ENCODE results near the gene PPP1CB. TPM values are rescaled to one million over a fixed set of nuclear protein-coding genes. Genes with fewer than 3 reads are reported as not detected.

Gene PPP1CB
- total and polyA plus RNA-seq, 4 donors, result 85.7 to 309 (median 181) TPM

DNA sequence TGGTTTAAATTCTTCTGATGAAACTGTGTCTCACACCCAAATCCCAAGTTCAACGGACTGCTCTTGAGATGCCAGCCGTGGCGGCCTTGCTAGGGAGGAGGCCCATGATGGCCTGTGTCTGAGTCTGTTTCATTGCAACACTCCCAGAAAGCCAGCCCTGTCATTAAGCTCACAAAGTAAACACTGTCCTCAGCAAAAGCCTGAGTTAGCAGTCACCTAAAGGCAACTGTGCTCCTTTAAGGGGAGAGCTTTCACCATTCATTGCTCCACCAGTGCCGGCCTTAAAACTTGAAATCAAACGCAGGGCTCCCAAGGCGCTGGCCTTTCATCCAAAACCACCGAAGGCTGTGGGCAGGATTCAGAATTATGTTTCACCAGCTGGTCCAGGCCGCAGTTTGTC, 42.5 kb upstream of the PPP1CB start:
- Histone ChIP-seq H3K9me3 (ENCODE audit: control insufficient read depth in 4 of 4, insufficient read depth in 3 of 4, low read length in 3 of 4) (peaks cover 0 to 3% (median 1%) of the 10 kb centered on the region in 4 donors), H3K36me3 (ENCODE audit: control insufficient read depth in 4 of 4, insufficient read depth in 4 of 4, low read length in 4 of 4) (no peaks in the 10 kb centered on the region), H3K4me3 (no peak overlapping the region), H3K4me1 (ENCODE audit: control insufficient read depth in 5 of 5, insufficient read depth in 5 of 5, low read length in 5 of 5) (peaks cover 0 to 17% (median 3%) of the 10 kb centered on the region in 5 donors), H3K9ac (ENCODE audit: insufficient read depth in 1 of 2, low read length in 2 of 2) (peak overlapping the region in 1 of 2 donors; percentile 47), H3K27ac (ENCODE audit: low read depth in 1 of 2, low read length in 1 of 2) (peak overlapping the region in 1 of 2 donors; percentile 27), H3K27me3 (ENCODE audit: control insufficient read depth in 3 of 3, insufficient read depth in 3 of 3, low read length in 2 of 3) (no peaks in the 10 kb centered on the region)
- DNase-seq, result peak; percentile 51 to 77 (median 71)
- peak; percentile 82 for ATAC-seq (ENCODE audit: insufficient read depth, low FRiP score)
- WGBS, 2 donors, result 68 to 80% methylated on average over 8 of the region's 8 CpGs
- TF ChIP-seq, protein P1, sequence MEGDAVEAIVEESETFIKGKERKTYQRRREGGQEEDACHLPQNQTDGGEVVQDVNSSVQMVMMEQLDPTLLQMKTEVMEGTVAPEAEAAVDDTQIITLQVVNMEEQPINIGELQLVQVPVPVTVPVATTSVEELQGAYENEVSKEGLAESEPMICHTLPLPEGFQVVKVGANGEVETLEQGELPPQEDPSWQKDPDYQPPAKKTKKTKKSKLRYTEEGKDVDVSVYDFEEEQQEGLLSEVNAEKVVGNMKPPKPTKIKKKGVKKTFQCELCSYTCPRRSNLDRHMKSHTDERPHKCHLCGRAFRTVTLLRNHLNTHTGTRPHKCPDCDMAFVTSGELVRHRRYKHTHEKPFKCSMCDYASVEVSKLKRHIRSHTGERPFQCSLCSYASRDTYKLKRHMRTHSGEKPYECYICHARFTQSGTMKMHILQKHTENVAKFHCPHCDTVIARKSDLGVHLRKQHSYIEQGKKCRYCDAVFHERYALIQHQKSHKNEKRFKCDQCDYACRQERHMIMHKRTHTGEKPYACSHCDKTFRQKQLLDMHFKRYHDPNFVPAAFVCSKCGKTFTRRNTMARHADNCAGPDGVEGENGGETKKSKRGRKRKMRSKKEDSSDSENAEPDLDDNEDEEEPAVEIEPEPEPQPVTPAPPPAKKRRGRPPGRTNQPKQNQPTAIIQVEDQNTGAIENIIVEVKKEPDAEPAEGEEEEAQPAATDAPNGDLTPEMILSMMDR (IDR thresholded peaks at IDR 0.05; ENCODE audit: control extremely low read depth, extremely low read depth), result no peak

DNA sequence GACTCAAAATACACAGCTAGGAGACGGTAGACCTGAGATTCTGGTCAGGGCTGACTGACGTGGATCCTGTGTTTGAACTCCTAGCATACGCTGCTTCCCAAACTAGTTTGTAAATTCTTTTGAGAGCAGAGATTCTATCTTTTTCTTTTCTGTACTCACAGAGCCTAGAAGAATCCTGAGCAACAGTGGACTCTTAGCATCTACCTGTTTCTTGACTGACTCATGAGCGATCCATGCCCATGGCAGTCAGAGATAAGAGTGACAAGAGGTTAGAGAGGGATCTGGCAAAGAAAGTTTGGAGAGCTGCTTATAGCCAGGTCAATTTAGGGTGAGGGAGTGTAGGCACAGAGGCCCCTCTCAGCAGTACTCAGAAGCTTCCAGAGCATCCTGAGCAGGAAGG, 41.1 kb upstream of the PPP1CB start:
- ATAC-seq (ENCODE audit: insufficient read depth, low FRiP score) (no peak), DNase-seq (no peak)
- Histone ChIP-seq H3K4me1 (ENCODE audit: control insufficient read depth in 5 of 5, insufficient read depth in 5 of 5, low read length in 5 of 5) (peaks cover 0 to 17% (median 3%) of the 10 kb centered on the region in 5 donors), H3K36me3 (ENCODE audit: control insufficient read depth in 4 of 4, insufficient read depth in 4 of 4, low read length in 4 of 4) (no peaks in the 10 kb centered on the region), H3K9ac (ENCODE audit: insufficient read depth in 1 of 2, low read length in 2 of 2) (no peak overlapping the region), H3K27ac (ENCODE audit: low read depth in 1 of 2, low read length in 1 of 2) (no peak overlapping the region), H3K9me3 (ENCODE audit: control insufficient read depth in 4 of 4, insufficient read depth in 3 of 4, low read length in 3 of 4) (peaks cover 0 to 3% (median 1%) of the 10 kb centered on the region in 4 donors), H3K27me3 (ENCODE audit: control insufficient read depth in 3 of 3, insufficient read depth in 3 of 3, low read length in 2 of 3) (no peaks in the 10 kb centered on the region), H3K4me3 (no peak overlapping the region)
- 92 to 93% methylated on average over 4 of the region's 4 CpGs for WGBS, 2 donors
- TF ChIP-seq, protein P1 (IDR thresholded peaks at IDR 0.05; ENCODE audit: control extremely low read depth, extremely low read depth), result no peak

DNA sequence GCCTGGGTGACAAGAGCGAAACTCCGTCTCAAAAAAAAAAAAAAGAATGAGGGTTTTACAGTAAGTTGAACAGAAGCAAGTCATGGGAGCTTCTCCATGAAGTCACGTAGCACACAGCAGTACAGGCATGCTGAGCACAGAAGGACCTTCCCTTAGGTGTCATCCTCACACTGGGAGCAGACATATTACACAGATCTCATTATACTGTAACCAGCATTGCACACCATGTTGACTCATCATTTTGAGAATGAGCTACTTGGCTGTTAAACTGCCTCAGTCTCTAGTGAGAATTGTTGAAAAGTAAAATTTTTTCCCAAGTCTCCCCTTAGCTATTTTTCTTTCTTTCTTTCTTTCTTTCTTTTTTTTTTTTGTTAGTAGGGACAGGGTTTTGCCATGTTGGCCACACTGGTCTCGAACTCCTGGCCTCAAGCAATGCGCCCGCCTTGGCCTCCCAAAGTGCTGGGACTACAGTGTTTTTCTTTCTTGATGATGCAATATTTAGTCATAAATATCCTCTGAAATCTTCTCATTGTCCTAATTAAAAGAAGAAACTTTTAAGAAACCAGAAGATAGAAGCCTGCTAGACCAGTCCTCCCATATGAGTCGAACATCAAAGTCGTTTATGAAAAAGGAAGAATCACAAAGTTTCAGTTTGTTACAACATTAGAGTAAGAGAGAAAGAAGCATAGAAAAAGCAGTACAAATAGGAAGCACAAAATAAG, 37.9 kb upstream of the PPP1CB start:
- Histone ChIP-seq H3K9ac (ENCODE audit: insufficient read depth in 1 of 2, low read length in 2 of 2) (no peak overlapping the region), H3K4me1 (ENCODE audit: control insufficient read depth in 5 of 5, insufficient read depth in 5 of 5, low read length in 5 of 5) (peaks cover 0 to 16% (median 6%) of the 10 kb centered on the region in 5 donors), H3K27me3 (ENCODE audit: control insufficient read depth in 3 of 3, insufficient read depth in 3 of 3, low read length in 2 of 3) (no peaks in the 10 kb centered on the region), H3K36me3 (ENCODE audit: control insufficient read depth in 4 of 4, insufficient read depth in 4 of 4, low read length in 4 of 4) (no peaks in the 10 kb centered on the region), H3K27ac (ENCODE audit: low read depth in 1 of 2, low read length in 1 of 2) (no peak overlapping the region), H3K9me3 (ENCODE audit: control insufficient read depth in 4 of 4, insufficient read depth in 3 of 4, low read length in 3 of 4) (no peaks in the 10 kb centered on the region), H3K4me3 (no peak overlapping the region)
- no peak for DNase-seq
- 75 to 86% methylated on average over 8 of the region's 8 CpGs for whole genome bisulfite sequencing, 2 donors
- TF ChIP-seq, protein P1 (IDR thresholded peaks at IDR 0.05; ENCODE audit: control extremely low read depth, extremely low read depth), result no peak
- ATAC-seq (ENCODE audit: insufficient read depth, low FRiP score), result no peak

Data from lung (tissue), 12 donors.